A549 (cell line): ENCODE measurements around the gene METTL14.

Experiments used
- EP300 ChIP-seq, 2 experiments: fragments of >200 bp; sonication (Bioruptor Twin); formaldehyde crosslinking; IDR thresholded peaks; 2 replicates in 1 of 2; 3 replicates in 1 of 2; pipeline ENCODE4 v1.6.1; 2016 to 2017
- ESRRA ChIP-seq: fragments of 150-350 bp; IDR thresholded peaks from 2 replicates; pipeline ENCODE4 v1.6.1; 2014; ENCODE audit warnings: mild to moderate bottlenecking, low read length, borderline replicate concordance
- JUN ChIP-seq, 2 experiments: fragments of >200 bp; sonication (Bioruptor Twin); formaldehyde crosslinking; IDR thresholded peaks; 2 replicates in 1 of 2; 3 replicates in 1 of 2; pipeline ENCODE4 v1.6.1; 2016 to 2017
- POLR2A ChIP-seq: IDR thresholded peaks from 2 replicates; pipeline ENCODE4 v1.6.1; 2012; ENCODE audit warnings: mild to moderate bottlenecking, low read length
- SREBF2 ChIP-seq: fragments of 450-650 bp; IDR thresholded peaks from 2 replicates; pipeline ENCODE4 v1.6.1; 2014; ENCODE audit warnings: mild to moderate bottlenecking, moderate library complexity
- ZFP36 ChIP-seq: fragments of 450-650 bp; IDR thresholded peaks from 2 replicates; pipeline ENCODE4 v1.6.1; 2014; ENCODE audit warnings: borderline replicate concordance; ENCODE audit not compliant: partially characterized antibody
- TF ChIP-seq, protein P1 (sequence below): fragments of 450-650 bp; IDR thresholded peaks from 2 replicates; pipeline ENCODE4 v1.6.1; 2014; ENCODE audit warnings: antibody characterized with exemption
- TF ChIP-seq, protein P2 (sequence below): fragments of >200 bp; sonication (Bioruptor Twin); formaldehyde crosslinking; IDR thresholded peaks from 3 replicates; pipeline ENCODE4 v1.5.1; 2016

DNA sequence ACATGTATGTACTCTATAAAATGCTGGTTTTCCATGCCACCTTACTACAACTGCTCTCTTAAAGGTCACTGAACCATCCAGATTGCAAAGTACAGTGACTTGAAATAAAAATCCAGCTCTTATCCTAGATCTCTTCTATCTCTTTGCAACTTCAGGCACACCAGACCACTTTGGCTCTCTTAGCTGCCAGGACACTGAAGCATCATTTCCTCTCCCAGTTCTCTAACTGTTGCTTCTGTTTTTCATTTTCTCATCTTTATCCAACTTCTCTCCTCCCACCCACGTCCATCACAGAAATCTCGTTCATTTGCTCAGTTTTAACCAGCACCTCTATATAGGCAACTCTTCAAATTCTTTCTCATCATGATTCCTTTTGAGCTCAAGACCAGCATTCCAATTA lies 74.3 kb downstream of the METTL14 start:
- no peak for TF ChIP-seq ZFP36
- TF ChIP-seq POLR2A, result no peak
- TF ChIP-seq, protein P1, sequence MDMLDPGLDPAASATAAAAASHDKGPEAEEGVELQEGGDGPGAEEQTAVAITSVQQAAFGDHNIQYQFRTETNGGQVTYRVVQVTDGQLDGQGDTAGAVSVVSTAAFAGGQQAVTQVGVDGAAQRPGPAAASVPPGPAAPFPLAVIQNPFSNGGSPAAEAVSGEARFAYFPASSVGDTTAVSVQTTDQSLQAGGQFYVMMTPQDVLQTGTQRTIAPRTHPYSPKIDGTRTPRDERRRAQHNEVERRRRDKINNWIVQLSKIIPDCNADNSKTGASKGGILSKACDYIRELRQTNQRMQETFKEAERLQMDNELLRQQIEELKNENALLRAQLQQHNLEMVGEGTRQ, result no peak
- no peak for TF ChIP-seq EP300 (IDR thresholded peaks at IDR 0.05)
- TF ChIP-seq, protein P2, sequence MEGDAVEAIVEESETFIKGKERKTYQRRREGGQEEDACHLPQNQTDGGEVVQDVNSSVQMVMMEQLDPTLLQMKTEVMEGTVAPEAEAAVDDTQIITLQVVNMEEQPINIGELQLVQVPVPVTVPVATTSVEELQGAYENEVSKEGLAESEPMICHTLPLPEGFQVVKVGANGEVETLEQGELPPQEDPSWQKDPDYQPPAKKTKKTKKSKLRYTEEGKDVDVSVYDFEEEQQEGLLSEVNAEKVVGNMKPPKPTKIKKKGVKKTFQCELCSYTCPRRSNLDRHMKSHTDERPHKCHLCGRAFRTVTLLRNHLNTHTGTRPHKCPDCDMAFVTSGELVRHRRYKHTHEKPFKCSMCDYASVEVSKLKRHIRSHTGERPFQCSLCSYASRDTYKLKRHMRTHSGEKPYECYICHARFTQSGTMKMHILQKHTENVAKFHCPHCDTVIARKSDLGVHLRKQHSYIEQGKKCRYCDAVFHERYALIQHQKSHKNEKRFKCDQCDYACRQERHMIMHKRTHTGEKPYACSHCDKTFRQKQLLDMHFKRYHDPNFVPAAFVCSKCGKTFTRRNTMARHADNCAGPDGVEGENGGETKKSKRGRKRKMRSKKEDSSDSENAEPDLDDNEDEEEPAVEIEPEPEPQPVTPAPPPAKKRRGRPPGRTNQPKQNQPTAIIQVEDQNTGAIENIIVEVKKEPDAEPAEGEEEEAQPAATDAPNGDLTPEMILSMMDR, result no peak
- no peak for TF ChIP-seq JUN (IDR thresholded peaks at IDR 0.05)
- no peak for TF ChIP-seq SREBF2
- TF ChIP-seq ESRRA, result no peak
